Activated B cell treated with CpG ODN at 0.5 μM for 24 hours (primary cell): ENCODE data around the gene NEBL. TPM values are rescaled to one million over a fixed set of nuclear protein-coding genes. Genes with fewer than 3 reads are reported as not detected.
"Not testable (repeated sequence)": the region's sequence is repeated elsewhere in the genome, so short reads cannot be mapped to it uniquely, and the experiment has no call there.

Experiments
- ATAC-seq: fragments of 200-7000 bp; cut with Tn5 transposase; one replicate; pipeline ENCODE4 v1.10.0; 2021; ENCODE audit warnings: low read depth, mild to moderate bottlenecking, moderate library complexity
- CTCF ChIA-PET: fragments of 350-600 bp; sonication (Branson Sonifier 250); formaldehyde crosslinking; loops from one replicate; lab custom pipeline; 2021; ENCODE audit warnings: antibody characterized with exemption; lab: Charles Lee
- POLR2A ChIA-PET: fragments of 350-600 bp; sonication (Branson Sonifier 250); formaldehyde crosslinking; loops from one replicate; lab custom pipeline; 2021; ENCODE audit warnings: antibody characterized with exemption; lab: Charles Lee
- DNase-seq: peaks from one replicate; pipeline ENCODE4 v3.0.0; 2022
- H3K27ac Mint-ChIP-seq: one replicate; pipeline ENCODE4 v1.8.0; 2020; ENCODE audit warnings: mixed read lengths
- H3K27me3 Mint-ChIP-seq: one replicate; pipeline ENCODE4 v1.8.0; 2021; ENCODE audit warnings: mixed read lengths
- H3K36me3 Mint-ChIP-seq: one replicate; pipeline ENCODE4 v1.8.0; 2021; ENCODE audit warnings: low read depth, mixed read lengths
- H3K4me1 Mint-ChIP-seq: one replicate; pipeline ENCODE4 v1.8.0; 2021; ENCODE audit warnings: mixed read lengths
- H3K4me3 Mint-ChIP-seq: one replicate; pipeline ENCODE4 v1.8.0; 2020; ENCODE audit warnings: mild to moderate bottlenecking, mixed read lengths
- H3K9me3 Mint-ChIP-seq: one replicate; pipeline ENCODE4 v1.8.0; 2020; ENCODE audit warnings: mixed read lengths
- intact Hi-C: fragments of 100-400 bp; cut with micrococcal nuclease; formaldehyde crosslinking; loops from one replicate; pipeline ENCODE4 v1.15.1; 2024
- total RNA-seq: library from RNA; stranded (reverse); gene quantifications from 2 replicates; pipeline ENCODE4 v1.2.3, GENCODE V29; 2022
- TF ChIP-seq, protein P1 (sequence below): fragments of 200-600 bp; IDR thresholded peaks from one replicate; pipeline ENCODE4 v1.8.0; 2022; ENCODE audit warnings: antibody characterized with exemption, mild to moderate bottlenecking

Gene NEBL, protein sequence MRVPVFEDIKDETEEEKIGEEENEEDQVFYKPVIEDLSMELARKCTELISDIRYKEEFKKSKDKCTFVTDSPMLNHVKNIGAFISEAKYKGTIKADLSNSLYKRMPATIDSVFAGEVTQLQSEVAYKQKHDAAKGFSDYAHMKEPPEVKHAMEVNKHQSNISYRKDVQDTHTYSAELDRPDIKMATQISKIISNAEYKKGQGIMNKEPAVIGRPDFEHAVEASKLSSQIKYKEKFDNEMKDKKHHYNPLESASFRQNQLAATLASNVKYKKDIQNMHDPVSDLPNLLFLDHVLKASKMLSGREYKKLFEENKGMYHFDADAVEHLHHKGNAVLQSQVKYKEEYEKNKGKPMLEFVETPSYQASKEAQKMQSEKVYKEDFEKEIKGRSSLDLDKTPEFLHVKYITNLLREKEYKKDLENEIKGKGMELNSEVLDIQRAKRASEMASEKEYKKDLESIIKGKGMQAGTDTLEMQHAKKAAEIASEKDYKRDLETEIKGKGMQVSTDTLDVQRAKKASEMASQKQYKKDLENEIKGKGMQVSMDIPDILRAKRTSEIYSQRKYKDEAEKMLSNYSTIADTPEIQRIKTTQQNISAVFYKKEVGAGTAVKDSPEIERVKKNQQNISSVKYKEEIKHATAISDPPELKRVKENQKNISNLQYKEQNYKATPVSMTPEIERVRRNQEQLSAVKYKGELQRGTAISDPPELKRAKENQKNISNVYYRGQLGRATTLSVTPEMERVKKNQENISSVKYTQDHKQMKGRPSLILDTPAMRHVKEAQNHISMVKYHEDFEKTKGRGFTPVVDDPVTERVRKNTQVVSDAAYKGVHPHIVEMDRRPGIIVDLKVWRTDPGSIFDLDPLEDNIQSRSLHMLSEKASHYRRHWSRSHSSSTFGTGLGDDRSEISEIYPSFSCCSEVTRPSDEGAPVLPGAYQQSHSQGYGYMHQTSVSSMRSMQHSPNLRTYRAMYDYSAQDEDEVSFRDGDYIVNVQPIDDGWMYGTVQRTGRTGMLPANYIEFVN
- not detected in 2 replicates for total RNA-seq

DNA sequence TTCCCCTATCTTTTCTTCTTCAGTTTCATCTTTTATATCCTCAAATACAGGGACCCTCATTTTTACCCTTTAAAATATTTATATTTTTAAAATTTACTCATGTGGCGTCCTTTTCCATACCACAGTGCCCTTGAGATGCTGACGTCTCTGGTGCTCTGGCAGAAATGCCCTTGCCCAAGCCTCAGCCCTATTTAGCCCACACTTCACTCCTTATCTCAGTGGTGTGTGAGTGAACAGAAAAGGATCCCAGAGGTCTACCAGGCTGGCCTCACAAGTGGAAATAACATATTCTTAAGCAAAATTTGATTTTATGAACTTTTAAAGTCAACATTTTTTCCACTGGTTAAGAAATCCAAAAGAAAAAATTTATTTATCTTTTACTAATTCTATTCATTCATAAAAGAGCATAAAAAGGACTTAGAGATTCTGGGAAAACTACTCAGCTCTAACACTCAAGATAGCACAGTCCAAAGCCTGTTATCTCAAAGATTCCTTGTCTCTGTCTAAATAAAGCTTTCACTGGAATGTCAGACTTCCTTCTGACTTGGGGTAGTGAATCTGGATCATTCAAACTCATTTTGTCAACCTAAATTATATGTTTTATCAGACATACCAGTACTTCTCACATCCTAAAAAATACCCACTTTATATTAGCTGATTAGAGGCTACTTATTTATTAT lies at the start of gene NEBL:
NEBL (minus strand) TSS at position 166 of the 680 bp plus-strand sequence; CDS start at position 60, 106 bp downstream.
- POLR2A ChIA-PET, result no interaction called here
- Mint-ChIP-seq H3K27ac (no peak within 1 kb of the TSS), H3K36me3 (no peaks in the 10 kb centered on the region), H3K27me3 (no peaks in the 10 kb centered on the region), H3K9me3 (no peaks in the 10 kb centered on the region), H3K4me1 (no peaks in the 10 kb centered on the region), H3K4me3 (no peak within 1 kb of the TSS)
- no peak for ATAC-seq
- TF ChIP-seq, protein P1, sequence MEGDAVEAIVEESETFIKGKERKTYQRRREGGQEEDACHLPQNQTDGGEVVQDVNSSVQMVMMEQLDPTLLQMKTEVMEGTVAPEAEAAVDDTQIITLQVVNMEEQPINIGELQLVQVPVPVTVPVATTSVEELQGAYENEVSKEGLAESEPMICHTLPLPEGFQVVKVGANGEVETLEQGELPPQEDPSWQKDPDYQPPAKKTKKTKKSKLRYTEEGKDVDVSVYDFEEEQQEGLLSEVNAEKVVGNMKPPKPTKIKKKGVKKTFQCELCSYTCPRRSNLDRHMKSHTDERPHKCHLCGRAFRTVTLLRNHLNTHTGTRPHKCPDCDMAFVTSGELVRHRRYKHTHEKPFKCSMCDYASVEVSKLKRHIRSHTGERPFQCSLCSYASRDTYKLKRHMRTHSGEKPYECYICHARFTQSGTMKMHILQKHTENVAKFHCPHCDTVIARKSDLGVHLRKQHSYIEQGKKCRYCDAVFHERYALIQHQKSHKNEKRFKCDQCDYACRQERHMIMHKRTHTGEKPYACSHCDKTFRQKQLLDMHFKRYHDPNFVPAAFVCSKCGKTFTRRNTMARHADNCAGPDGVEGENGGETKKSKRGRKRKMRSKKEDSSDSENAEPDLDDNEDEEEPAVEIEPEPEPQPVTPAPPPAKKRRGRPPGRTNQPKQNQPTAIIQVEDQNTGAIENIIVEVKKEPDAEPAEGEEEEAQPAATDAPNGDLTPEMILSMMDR, result no peak
- intact Hi-C loops, result no loop called here
- CTCF ChIA-PET, result no interaction called here
- no peak for DNase-seq

DNA sequence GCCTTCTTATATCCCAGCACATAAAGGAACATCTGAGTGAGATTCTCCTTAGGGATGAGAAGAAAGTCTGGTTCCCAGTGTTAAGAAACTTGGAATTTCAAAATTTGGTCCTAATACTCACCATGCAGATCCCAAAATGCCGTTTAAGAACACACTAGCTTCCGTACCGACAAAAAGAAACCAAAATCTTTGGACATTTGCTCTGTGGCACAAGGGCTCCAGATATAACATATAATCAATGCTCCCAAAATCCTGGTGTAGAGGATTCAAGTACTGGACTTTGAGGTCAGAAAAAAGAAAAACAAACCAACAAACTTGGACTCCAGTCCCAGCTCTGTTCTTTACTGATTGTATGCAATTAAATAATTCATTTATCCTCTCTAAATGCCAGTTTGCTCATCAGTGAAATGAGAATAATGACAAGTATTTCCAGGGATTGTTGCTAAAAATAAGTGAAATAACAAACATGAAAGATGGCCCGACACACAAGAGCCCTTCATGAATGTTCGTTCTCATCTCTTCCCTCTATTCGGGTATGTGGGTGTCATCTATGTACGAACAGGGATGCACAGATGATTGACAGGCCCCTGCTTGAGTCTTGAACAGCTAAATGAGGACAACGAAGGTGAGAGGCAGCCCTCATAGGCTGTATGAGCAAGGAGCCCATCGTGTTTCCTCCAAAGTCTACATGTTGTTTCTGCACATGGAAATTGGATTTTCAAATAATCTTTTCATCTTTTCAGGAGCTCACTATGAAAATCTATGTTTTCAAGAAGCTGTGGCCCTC lies 48.6 kb upstream of the NEBL start:
- TF ChIP-seq, protein P1, result no peak
- H3K27ac Mint-ChIP-seq, result no peak overlapping the region
- CTCF ChIA-PET, result no interaction called here
- H3K4me3 Mint-ChIP-seq, result no peak overlapping the region
- H3K36me3 Mint-ChIP-seq, result no peaks in the 10 kb centered on the region
- DNase-seq (no peak), ATAC-seq (no peak)
- H3K27me3 Mint-ChIP-seq, result no peaks in the 10 kb centered on the region
- POLR2A ChIA-PET, result no interaction called here
- no peaks in the 10 kb centered on the region for H3K9me3 Mint-ChIP-seq
- peaks cover 14% of the 10 kb centered on the region for H3K4me1 Mint-ChIP-seq
- intact Hi-C loops, result no loop called here

DNA sequence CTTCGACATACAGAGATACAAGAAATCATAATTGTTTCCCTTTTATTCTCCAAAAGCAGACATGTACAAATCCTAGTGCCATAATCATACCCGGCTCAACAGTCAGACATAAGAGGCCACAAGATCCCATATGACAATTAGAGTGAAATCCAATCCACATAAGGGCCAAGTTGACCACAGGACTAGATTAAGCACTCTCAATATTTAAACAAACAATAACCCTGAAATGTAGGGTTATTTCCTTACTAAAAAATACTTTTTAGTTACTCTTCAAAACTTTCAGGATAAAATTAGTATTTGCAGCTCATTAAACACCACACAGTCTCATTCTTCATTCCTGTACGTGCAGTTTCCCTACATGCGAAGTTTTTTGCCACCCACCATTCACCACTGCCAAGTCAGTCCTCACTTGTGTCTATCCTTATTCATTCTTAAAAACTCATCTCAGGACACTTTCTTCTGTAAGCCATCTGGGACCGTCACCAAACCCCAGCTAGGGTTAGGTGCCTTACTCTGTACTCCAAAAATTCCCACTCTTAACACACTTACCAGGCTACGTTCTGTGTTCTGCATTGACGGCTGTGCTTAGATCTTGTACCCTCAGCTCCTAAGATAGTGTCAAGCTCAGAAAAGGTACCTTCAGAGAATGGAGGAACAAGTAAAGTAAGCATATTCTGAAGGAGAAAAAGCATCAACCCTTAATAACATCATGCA lies 47.8 kb upstream of the NEBL start:
- H3K36me3 Mint-ChIP-seq, result no peaks in the 10 kb centered on the region

DNA sequence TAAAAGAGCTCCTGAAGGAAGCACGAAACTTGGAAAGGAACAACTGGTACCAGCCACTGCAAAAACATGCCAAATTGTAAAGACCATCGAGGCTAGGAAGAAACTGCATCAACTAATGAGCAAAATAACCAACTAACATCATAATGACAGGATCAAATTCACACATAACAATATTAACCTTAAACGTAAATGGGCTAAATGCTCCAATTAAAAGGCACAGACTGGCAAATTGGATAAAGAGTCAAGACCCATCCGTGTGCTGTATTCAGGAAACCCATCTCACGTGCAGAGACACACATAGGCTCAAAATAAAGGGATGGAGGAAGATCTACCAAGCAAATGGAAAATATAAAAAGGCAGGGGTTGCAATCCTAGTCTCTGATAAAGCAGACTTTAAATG lies 42.3 kb upstream of the NEBL start:
- CTCF ChIA-PET, H3K27me3 Mint-ChIP-seq, ATAC-seq, H3K36me3 Mint-ChIP-seq, intact Hi-C loops, H3K4me3 Mint-ChIP-seq, H3K9me3 Mint-ChIP-seq, DNase-seq, POLR2A ChIA-PET, H3K27ac Mint-ChIP-seq, H3K4me1 Mint-ChIP-seq: not testable (repeated sequence)

More for the DNA sequence above, 47.8 kb upstream of the NEBL start:
- ChIA-PET CTCF (no interaction called here), POLR2A (no interaction called here)
- Mint-ChIP-seq H3K4me3 (no peak overlapping the region), H3K9me3 (no peaks in the 10 kb centered on the region), H3K27ac (no peak overlapping the region), H3K27me3 (no peaks in the 10 kb centered on the region), H3K4me1 (peaks cover 14% of the 10 kb centered on the region)
- intact Hi-C loops, result no loop called here
- TF ChIP-seq, protein P1, result no peak
- DNase-seq (no peak), ATAC-seq (no peak)
